Amygdala (tissue), 56 donors: ENCODE data around the gene FBLIM1.

Experiments used
- DNase-seq, 56 donors: peaks; one replicate each; lab custom pipeline; 2025; lab: John Stamatoyannopoulos, UW

FBLIM1 gene

DNA sequence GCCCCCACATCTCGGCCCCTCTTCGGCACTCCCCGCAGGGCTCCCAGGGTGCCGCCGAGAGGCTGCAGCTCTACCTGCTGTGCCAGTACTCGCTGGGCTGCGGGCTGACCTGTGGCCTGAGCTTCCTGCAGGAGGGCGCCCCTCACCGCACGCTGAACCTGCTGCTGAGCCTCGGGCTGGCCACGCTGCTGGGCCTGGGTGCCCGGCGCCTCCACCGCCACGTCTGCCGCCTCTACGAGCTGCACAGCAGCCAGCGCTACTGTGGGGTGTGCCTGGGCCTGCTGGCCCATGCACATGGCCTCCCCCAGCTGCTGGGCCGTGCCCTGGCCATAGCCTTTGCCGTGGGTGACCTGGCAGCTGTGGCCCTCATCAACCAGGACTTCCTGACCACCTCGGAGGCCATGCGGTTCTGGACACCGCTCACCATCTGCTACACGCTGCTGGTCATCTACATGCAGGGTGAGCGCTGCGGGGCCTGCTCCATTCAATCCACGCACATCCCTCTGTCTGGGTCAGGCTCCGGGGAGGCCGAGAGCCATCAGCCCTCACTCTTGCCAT, 14.4 kb upstream of the FBLIM1 start:
- no peak for DNase-seq

DNA sequence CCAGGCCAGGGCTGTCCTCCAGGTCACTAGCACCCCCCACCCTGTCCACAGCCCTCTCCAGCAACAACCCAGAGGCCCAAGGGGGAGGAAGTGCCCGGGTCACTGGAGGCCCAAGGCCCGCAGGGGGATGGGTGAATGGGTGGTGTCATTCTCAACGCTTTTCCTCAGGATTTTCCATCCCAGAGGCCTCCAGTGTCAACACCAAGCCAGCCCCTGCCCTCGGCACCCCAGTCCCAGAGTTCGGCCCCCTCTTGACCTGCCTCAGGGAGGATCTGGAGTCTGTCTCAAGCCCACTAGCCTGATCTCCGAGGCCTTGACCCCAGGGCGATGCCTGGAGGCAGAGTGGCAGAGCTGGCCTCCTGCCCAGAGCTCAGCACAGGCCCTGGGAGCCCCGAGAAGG, 11.2 kb upstream of the FBLIM1 start:
- DNase-seq, result no peak

DNA sequence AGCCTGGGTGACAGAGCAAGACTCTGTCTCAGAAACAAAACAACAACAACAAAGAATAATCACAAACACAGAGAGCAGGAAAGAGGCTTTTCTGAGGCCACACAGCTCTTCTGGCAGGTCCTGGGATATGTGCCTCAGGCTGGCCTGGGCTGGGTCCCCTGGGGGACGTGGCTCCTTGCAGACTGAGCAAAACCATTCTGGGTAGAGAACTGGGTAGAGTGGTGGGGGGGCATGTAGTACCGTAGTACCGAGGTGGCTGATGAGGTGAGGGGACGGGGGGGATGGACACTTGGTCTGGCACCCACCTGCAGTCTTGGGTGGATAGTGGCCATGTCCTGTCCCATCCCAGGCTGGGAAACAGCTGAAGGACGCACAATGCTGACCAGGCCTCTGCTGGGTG, 10.3 kb upstream of the FBLIM1 start:
- DNase-seq, result no peak

DNA sequence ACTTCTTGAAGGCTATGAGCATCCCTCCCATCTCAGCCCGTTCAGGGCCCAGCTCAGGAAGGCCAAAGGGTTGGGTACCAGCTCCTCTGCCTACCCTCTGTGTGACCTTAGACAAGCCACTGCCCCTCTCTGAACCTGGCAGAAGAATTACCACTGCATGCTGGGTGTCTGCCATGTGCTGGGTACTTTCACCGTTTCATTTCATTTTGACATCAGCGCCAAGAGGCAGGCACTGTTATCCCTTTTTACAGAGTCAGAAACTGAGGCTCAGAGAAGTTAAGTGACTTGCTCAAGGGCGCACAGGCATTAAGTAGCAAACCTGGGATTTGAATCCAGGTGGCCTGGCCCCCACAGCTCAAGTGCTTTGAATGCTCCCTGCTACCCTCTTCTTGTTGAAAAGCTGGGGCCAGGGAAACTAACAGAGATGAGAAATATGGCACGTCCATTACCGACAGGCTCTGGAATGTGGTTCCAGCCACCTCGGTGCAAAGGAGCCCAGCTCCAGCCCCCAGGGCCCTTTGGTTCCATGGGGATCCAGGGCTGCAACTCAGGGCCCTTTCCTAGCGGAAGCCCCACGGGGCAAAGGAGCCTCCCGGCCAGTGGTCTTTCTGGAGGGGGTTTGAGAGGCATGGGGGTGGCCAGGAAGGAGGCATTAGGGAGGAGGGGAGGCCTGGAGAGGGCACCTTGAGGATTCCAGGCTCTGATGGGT, 9.8 kb upstream of the FBLIM1 start:
- no peak for DNase-seq

DNA sequence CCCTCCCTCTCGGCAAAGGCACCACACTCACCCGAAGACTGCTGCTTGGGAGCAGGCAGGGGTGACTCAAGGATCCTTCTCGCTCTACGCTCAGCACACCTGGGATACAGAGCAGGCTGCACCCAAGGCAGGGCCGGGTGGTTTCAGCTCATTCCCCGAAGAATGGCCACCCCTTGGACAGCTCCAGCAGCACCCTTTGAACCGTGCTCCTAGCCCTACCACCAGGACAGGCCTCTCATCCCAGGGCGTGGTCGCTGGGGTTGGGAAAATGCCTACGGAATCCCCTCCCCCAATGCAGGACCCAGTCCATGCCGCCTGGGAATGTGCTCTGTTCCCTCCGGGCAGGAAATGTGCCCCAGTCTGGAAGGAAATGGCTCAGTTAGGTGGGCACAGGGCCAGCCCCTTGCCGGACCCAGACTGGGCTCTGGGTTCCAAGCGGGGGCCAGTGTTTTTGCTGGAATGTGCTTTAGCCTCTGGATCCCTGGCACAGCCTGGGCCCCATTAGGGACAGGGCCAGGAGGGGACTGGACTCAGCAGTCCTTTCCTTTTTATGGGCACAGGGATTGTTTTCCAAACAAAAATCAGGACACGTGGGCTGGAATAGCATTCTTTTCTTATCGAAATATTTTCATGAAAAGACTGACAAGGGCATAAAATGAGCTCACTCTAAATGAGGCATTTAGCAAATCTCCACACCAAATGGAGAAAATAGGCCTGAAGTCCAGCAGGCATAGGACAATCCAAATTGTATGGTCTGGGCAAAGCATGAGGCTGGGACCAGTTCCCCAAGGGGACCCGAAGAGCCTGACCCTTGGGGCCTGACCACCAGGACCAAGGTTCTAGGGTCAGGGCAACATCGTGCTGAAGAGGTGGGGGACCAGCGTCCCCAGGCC, 8.9 kb upstream of the FBLIM1 start:
- no peak for DNase-seq

DNA sequence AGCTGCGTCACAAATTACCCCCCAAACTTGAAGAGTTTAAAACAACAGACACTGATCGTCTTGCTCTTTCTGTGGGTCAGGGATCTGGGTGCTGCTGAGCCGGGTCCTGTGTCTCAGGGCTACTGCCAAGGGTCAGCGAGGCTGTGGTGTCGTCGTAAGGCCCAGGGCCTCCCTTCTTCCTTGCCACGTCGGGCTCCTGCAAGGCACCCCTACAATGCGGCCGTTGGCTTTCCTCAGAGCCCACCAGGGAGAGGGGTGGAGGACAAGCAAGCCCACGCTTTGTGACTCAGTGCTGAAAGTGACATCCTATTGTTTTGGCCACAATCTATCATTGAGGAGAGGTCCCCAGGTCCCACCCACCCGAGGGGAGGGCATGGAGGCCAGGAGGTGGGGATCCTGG, 7.7 kb upstream of the FBLIM1 start:
- no peak for DNase-seq

DNA sequence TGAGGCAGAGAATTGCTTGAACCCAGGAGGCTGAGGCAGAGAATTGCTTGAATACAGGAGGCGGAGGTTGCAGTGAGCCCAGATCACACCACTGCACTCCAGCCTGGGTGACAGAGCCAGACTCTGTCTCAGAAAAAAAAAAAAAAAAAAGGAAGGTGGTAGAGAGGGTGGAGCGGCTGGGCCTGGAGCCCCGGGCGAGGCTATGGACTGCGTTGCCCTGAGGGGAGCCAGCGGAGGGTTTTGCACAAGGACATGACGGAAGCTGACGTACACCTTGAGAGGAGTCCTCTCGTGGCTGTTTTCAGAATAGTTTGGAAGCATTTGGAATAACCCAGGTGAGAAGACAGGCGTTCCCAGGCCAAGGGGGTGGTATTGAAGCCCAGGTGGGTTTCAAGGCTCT, 6.9 kb upstream of the FBLIM1 start:
- no peak for DNase-seq

DNA sequence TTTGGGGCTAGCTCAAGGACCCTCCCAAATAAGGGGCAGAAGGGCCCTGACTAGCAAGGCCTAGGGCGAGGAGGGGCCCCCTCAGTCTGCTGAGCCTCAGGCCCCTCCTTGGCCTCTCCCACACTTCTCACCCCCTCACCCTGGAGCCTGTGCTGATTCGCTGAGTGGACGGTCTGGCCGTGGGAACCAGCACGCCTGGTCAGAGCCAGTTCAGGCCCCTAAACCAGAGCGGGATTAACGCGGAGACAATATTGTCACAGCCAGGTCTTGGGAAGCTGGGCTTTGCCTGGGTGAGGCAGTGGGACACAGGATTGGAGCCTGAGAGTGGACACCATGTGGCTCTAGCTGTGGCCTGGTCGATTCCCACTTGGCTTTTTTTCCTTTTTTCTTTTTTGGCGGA, 4.8 kb upstream of the FBLIM1 start:
- no peak for DNase-seq

DNA sequence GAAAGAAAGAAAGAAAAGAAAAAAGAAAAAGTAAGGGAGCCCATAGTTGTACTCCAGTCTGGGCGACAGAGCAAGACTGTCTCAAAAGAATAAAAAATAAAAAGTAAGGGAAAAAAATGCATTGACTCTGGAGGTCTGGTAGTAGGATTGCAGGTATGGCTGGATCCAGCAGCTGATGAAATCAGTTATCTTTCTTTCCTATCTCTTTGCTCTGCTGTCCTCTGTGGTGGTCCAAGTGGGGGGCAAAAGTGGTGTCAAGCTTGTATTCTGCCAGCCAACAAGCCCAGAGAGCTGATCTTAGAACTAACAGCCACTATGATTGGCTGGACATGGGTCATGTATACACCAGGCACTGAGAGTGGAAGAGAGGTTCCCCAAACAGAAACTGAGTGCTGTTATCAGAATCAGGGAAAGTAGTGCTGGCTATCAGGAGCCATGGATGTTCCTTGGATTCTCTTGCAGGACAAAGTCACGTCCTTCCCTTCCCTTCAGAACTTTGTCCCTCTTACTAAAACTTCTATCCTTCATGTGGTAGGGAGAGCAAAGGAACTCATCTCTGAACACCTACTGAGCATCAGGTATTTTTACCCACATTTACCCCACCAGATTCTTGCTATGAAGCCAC, 3.5 kb upstream of the FBLIM1 start:
- DNase-seq, result no peak

DNA sequence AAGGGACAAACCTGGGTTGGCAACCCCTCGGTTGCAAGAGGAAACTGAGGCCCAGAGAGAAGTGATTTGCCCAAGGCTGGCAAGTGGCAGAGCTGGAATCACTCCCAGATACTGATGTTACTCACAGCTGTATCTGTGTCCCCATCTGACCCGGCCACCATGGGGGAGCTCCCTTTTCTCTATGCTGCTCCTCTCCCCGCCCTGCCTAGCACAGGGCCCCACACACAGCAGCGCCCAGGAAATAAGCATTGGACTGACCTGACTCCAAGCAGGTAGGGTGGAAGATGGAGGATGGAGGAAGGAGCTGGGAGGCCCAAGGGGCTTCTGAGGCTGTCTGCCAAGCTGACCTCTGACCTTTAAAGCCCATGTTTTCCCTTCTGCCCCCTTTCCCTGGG, 3.0 kb upstream of the FBLIM1 start:
- DNase-seq, result no peak

DNA sequence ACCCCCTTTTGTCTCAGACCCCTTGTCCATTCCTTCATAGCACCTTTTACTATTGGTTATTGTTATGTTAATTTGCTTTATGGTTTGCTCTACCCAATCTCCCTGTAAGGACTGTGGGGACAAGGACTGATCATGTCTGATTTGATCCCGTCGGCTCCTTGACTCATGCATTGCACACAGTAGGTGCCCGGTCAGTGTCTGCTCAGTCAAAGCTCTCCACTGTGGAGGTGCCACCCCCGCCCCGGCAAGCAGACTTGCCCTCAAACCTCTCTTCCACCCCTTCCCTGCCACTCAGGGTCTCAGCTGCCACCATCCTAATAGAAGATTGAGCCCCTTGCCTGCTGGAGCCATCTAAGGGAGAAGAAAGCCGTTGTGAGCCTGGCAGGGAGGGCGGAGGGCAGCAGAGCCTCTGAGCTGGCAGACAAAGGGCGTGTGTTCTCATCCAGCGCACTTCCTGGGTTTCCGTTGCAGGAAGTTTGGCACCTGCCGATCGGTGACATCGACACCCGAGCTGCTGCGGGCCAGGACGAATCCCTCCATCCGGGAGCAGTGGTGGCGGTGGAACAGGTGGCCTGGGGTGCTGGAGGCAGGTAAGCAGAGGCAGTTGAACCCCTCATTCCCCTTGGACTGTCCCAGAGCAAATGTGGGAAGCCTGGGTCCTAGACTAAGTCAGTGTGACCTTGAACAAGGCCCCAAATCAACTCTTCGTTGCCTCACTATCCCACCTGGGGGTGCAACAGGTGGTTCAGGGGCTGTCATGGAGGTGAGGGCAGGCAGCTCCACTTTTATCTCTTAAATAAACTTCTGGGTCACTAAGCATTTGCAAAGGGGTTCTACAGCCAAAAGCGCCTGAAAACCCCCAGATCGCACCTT, 2.2 kb upstream of the FBLIM1 start:
- DNase-seq, result peak in 5 of 56 donors; percentile 4 to 27 (median 16)

DNA sequence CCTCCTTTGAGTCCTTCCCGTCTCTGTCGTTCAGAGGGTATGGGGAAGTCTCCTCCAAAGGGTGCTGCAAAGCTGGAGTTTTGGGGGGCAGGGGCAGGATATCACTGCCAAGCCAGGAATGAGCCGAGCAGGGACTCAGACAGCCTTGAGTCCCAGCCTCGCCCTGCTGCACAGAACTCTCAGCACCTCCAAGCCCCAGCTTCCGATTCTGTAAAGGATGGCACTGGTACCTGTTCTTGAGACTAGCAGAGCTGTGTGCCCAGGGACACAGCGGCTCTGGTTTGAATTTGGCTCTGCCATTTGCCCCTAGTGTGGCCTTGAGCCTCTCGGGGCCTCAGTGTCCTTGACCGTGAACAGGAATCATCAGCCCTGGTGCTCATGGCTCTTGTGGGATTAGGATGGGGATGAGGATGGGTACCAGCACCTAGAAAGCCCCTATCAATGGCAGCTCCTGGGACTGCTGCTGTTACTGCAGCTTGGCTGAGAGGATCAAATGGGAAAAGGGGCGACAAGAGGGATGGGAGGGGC, 1.5 kb upstream of the FBLIM1 start:
- DNase-seq, result no peak

DNA sequence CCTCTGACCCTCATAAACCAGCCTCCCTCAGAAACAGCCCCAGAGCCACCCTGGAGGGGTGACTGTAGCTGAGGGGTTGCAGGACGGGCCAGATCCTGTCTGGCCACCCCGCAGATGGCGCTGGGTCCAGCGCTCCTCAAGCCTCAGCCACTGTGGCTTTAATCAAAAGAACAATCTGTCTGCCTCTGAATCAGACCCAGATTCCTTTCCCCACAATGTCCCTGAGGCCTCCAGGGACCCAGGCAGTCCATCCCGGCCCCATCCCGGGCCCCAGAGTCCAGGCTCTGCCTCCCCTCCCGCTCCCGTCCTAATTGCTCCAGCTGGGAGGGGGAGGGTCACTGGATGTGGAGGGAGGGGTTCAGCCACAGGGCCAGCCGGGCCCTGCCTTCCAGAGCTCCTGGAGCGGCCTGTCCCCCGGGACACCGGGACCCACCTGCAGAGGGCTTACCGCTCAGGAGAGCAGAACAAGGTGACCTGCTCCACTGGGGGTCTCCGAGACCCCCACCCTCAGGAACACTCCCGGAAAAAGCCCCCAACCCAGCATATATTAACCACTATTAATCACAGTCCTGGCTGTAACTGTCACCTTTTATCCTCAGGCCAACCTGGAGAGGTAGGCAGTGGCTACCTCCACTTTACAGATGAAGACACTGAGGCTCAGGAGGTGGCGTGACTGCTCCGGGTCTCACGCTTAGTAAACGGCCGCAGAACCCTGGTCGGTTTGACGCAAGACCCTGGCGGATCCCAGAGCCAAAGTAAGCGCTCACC, 836 bp upstream of the FBLIM1 start:
- DNase-seq, result no peak

DNA sequence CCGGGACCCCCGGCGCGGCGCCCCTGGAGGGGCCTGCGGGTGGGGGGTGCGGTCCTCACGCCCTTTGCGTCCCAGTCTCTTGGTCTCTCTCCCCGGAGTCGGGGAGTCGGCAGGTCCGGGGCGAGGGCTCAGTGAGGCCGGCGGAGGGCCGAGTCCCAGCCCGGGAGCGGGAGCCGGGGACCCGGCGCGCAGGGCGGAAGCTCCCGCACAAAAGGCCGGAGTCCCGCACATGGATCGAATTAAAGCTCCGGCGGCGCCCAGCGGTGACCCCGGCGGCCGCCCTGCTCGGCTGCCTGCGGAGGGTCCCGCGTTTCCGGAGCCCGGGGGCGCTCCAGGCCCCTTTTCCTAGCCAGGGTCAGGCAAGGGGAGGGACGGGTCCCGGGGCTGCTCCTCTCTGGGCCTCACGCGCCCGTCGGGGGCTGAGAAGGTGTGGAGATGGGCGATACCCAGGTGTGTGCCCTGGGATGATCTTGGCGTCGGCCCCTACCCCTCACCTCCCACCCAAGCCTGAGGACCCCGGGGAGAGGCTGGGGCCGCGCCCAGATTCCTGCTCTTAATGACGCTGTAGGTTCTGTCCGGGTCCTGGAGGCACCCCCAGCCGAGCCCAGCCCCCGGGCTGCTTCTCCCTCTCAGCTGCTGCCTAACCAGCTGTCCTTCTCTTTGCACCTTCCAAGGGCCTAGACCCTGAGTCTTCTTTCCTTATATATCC, 512 bp downstream of the FBLIM1 start:
- DNase-seq, result no peak

DNA sequence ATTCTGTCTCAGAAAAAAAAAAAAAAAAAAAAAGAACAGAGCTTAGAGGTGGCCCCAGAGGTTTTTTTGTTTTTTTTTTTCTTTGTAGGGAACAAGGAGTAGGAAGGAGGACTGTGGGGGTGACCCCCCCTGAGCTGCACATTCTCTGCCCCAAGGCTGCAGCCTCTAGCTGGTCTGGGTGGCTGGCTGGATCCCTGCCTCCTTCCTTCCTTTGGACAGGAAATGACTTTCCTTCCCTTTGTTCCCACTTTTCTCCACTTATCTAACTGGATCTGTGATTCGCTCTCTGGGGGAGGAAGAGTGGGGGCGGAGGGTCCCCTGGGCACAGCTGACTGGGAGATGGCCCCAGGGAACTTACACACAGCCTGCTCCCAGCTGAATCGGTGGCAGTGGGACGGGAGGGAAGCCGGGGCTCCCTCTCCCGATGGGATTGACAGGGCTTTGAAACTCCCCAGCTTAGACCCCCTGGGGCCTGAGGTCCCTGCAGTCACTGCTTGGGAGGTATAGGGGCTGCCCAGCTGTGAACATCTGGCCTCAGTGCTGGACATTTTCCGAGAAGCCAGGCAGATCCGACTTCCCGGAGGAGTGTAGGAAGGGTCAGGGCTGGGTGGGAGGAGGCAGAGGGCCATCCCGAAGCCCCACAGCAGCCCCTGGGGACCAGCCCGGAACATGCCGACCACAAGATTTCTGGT, 2.1 kb downstream of the FBLIM1 start:
- no peak for DNase-seq

DNA sequence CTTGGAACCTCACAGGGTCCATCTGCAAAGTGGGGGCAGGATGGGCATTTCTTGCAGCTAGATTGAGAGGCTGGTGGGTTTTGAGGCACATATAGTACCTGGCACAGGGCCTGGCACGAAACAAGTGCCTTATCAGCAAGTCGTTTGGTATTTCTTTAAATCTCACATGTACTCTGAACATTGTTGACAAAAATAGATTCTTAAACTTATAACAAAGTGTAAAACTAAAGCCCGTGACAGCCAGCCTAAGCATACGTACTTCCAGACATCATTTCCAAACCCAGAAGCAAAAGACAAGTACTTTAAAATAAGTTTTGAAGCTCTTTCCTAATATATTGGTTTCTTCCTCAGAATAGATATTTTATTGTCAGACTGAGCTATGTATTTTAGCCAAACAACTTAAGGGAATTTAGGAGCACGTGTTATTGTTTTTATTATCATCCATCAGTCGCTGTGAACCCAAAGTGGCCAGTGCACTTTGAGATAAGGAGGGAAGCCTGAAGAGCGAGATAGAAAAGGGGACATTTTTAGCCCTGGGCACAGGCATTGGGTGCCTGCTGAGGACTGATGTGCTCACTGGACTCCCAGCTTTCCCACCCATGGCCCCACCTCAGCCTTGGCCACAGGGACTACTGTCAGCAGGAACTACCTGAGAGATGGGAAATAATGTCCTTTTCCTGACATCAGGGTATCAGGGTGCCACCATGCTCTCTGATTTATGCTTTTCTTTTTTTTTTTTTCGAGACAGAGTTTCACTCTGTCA, 3.0 kb downstream of the FBLIM1 start:
- no peak for DNase-seq

DNA sequence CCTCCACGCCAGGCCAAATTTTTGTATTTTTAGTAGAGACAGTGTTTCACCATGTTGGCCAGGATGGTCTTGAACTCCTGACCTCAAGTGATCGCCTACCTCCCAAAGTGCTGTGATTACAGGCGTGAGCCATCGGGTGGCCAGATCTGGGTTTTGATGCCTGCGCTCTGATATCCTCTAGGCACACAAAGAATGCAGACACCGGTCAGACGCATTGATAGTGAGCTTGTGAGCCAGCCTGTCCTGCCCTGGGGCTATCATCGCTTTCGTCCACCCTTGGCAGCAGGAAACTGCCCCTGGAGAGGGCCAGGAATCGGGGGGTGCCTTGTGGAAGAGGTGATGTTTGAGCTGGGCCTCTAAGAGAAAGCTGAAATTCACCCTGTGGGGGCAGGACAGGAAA, 4.0 kb downstream of the FBLIM1 start:
- DNase-seq, result no peak
